CD1c-positive myeloid dendritic cell (primary cell): ENCODE measurements around the gene KCNK10.
A peak's percentile ranks its signal among the peaks of the same experiment; 100 is the strongest.
"Not testable (repeated sequence)": the region's sequence is repeated elsewhere in the genome, so short reads cannot be mapped to it uniquely, and the experiment has no call there.

Experiments used
- DNase-seq: peaks from one replicate; pipeline ENCODE4 v3.0.0-alpha.2; 2016; ENCODE audit errors: extremely low spot score

The KCNK10 gene

DNA sequence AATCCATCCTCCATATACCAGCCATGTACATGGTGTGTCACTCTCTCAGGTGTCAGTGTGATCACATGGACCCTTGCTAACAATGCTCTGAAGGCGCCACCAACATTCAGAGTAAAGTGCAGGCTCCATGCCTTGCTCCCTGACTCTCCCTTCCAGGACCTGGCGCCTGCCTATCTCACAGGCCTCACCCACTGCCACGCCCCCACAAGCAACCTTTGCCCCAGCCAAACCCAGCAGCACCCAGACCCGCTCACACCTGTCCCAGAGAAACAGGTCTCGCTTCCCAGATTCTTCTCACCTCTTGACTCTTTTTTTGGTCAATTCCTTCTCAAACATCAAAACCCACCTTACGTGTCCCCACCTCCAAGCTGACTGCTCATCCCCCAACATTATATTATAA lies 52.3 kb downstream of the KCNK10 start:
- no peak for DNase-seq

DNA sequence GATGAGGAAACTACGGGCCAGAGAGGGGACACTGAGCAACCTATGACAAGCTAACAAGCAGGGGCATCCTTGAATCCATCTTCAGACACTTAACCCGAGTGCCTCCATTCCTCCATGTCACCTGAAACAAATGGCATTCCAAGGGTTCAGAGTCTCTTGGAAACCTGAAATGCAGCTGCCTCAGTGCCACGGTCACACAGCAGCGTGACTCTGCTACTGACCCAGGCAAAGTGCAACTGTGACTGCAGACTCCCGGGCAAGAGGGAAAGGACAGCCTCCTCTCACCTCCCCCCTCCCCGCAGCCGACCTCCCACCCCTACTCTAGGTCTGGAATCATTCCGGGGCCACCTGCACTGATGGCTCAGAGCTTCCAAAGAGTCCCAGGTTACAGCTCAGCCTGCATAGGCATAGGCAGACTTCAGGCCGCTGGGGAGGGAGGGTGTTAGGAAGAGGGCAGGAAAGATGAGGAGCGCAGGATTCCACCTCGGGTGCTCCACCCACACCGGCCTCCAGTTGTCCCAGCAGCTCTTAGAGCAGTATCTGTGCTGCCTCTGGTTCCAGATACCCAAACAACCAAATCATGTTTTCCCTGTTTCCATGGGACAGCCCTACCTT lies 53.2 kb downstream of the KCNK10 start:
- no peak for DNase-seq

DNA sequence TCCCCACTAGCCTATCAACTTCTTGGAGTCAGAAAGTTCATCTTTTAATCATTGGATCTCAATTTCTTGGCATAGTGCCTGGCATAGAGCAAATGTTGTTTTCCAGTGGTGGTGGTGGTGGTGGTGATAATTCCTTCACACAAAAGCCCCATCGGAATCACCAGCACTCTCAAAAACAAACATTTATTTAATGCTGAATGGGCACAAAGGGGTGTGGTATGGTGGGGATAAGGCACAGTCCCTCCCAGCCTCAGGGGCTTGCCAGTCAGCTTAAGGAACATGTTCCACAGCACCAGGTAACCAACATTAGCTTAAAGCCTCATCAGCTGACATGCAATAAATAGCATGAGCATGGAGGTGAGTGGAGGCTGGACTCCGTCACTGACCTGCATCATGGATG lies 56.6 kb downstream of the KCNK10 start:
- DNase-seq, result no peak

DNA sequence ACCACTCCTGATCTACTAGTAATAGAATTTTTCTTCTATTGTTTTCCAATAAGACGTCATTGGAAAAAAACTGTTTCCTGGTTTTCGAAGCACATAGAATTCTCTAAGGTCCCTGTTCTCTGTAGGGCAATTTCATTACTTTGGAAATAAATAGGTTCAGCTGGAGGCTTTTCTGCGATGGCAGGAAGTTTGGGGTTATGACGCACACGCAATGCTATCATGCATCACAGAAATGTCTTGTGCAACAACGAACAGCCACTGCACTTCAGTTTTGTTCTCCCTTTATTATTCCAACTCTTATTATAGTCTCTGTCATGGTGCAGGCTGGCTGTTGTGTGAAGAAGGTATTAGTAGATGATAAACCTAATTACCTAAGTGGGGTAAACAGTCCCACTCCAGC lies 59.0 kb downstream of the KCNK10 start:
- no peak for DNase-seq

DNA sequence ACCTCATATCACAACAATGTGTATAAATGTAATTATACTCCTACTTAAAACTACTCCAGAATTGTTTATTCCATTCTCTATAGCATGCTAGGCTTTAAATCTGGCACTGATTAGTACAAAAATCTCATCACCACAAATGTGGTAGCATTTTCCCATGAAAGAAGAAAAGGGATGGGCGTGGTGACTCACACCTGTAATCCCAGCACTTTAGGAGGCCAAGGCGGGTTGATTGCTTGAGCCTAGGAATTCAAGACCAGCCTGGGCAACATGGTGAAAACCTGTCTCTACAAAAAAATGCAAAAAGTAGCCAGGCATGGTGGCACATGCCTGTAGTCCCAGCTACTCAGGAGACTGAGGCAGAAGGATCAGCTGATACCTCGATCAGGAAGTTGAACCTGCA lies 61.8 kb downstream of the KCNK10 start:
- not testable (repeated sequence) for DNase-seq

DNA sequence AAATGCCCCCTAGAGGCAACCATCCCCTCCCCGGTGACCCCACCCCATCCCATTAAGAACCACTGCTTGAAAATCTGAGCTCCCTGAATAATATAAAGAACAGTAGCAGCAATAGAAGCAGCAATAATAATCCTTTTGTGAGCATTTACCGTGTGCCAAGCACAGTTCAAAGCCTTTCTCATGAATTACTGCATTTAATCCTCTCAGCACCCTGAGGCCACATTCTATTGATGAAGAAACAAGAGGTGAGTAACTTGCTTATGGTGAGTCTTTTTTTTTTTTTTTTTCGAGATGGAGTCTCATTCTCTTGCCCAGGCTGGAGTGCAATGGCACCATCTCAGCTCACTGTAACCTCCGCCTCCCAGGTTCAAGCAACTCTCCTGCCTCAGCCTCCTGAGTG lies 65.0 kb downstream of the KCNK10 start:
- no peak for DNase-seq

DNA sequence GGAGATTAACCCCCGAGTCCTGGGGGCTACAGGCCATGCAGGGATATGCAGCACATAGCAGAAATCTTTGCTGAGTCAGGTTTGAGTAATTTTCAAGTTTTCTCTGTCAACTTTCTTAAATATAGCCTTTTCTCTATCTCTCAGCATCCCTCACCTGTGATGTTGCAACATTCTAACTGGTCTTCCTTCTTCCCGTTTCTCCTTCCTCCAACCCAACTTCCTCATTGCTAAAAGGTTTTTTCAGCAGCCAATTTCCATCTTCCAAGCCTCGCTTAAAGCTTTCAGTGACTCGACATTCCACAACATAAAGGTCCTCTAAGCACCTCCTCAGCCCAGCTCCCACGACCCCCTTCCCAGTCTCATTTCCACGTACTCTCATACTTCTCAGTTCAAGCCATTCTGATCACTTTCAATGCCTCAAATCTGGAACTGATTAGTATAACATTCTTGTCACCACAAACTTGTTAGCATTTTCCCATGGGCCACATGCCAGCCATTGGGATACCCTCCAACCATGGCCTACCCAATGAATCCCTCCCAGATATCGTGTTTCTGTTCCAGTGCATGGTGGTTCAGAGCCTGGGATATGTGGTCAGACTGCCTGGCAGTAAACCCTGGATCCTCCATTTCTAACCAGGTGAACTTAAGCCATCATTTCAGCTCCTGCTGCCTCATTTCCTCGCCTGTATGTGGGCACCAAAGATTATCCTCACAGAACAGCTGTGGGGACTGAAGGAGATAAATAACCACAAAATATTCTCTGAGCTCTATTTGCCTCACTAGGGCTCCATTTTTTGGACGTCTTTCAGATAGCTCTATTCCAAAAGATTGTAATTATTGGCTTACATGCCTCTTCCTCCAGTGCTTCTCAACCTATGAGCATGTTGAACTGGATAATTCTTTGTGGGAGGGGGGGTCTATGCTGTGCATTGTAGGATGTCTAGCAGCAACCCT lies 65.8 kb downstream of the KCNK10 start:
- DNase-seq, result peak; percentile 4

DNA sequence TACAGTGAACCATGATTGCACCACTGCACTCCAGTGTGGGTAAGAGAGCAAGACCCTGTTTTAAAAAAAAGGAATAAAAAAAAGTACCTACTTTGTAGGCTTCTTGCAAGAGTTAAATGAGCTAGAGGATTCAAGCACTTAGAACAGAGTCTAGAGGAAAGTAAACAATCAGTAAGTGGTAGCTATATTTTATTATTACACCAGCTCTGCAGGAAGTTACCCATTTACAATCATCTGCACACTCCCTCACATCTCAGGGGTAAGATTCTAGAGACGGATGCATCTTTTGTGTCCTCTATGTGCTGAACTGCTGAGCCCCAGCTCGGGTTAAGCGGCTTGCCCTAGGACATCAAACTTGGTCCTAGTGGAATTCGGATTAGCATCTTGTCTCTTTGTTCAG lies 67.3 kb downstream of the KCNK10 start:
- DNase-seq, result no peak

DNA sequence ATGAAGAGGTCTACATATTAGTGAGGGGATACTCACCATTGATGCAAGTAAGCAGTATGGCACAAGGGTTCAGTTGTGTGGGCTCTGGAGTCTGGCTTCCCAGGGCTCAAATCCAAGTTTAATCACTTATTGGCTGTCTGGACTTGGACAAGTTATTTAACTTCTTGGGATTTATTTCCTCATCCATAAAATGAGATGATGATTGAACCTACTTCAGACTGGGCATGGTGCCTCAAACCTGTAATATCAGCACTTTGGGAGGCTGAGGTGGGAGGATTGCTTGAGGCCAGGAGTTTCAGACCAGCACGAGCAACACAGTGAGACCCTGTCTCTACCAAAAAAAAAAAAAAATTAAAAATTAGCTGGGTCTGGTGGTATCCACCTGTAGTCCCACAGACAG lies 67.9 kb downstream of the KCNK10 start:
- no peak for DNase-seq

DNA sequence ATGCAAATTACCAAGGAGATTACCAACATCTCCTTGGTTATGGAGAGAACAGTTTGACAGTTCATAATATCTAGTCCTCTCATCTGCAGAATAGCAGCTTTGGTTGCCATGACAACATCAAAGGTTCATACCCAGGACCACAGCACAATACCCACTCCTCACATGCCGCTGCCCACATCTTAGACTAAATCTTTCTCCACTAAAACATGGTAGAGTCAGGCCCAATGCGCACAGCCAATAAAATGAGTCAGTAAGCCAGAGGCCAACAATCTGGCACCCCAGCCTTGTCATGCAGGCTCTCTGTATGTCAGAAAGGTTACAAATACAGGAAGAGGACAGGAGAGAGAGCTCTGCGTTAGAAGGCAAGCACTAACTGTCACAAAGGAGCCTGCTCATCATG lies 70.6 kb downstream of the KCNK10 start:
- DNase-seq, result no peak

DNA sequence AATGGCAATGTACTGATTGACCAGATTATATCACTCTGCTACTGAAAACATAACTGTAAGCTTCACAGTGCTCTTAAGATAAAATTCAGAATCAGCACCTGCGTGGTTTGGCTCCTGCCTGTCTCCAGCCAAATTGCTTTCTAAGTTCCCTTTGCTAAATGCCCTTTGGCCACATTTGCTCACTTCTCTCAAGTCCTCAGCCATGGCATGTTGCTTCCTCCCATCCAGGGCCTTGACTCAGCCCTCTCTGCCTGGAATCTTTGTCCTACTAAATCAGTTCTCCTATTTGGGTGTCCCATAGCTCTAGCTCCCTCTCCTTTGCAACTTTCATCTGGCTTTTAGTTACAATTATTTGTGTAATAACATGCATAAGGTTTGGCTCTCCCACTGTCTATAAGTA lies 71.4 kb downstream of the KCNK10 start:
- DNase-seq, result no peak

DNA sequence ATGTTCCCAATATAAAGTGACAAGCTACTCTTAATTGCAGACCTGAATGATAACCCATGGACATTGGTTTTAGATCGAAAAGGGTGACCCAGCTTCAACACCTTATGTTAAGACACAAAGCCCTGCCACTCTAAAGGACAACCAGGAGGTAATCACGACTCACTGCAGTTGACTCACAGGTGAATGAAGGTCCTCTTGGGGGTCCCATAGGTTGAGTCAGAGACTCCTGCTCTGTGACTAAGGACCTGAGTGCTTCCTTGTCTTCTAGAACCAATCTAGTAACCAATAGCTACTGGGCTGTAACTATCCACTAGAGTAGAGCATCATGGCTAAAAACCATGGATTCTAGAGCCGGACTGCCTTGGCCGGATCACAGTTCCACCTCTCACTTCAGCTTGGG lies 73.8 kb downstream of the KCNK10 start:
- DNase-seq, result no peak

DNA sequence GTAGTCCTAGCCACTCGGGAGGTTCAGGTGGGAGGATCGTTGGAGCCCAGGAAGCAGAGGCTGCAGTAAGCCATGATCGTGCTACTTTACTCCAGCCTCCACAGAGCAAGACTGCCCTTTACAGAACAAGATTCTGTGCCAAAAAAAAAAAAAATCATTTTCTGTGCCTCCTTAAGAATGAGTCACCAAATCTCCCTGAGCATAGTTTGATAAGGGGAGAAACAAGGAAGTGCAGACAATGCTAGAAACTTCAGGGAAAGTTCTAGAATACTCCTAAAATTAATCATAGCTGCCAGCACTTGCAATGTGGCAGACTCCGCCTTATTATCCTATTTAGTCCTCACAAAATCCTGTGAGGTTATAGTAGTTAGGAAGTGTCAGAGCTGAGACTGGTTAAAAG lies 74.5 kb downstream of the KCNK10 start:
- peak; percentile 10 for DNase-seq

DNA sequence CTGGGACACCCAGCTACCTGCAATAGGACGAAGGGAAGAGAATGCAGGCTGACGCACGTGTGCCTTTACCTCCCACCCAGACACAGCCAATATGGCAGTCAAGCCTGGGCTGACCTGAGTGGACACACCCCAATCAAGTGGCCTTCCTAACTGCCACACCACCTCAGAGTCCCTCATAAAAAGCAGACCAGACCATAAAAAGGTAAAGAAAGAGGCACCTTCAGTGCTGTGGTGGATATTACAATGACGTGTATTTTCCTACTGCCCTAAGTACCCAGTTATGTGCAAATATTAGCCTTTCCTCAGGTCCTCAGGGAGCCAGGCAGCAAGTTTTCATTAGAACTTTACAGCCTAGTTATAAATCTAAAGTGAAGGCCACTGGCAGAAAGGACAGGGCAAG lies 75.8 kb downstream of the KCNK10 start:
- no peak for DNase-seq

DNA sequence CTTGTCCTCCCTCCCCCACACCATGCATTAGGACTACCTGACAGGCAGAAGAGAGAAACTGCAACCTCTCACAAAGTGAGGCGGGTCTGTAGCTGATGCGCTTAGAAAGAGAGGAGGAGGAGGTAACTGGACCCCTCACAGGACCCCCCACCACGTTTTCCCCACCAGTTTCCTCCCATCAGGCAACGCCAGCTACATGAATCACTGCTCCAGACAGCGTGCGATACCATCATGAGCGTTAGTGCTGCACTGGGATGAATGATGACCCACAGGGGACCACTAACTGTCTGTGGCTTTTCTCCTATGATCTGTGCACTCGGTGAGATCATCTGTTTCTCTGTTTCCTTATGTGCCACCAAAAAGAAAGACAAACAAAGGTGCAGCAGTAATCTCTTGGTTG lies 77.7 kb downstream of the KCNK10 start:
- DNase-seq, result no peak

DNA sequence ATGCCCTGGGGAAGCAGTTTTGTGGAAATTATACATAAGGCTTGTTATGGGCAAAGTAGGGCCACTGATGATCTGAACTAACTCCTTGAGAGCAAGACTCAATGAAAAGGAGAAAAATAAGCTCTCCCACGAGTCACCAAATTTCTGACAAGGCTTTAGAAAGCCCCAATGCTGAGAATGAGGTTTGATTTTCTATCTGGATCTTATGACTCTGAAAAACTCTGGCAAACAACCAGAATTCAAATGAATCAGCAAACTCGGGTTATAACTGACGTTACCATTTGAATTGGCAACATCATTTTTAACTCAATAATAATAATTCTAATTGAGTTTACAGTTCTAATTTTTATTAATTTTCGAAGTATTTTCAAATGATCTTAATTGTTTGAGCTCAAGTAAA lies 79.1 kb downstream of the KCNK10 start:
- DNase-seq, result no peak

DNA sequence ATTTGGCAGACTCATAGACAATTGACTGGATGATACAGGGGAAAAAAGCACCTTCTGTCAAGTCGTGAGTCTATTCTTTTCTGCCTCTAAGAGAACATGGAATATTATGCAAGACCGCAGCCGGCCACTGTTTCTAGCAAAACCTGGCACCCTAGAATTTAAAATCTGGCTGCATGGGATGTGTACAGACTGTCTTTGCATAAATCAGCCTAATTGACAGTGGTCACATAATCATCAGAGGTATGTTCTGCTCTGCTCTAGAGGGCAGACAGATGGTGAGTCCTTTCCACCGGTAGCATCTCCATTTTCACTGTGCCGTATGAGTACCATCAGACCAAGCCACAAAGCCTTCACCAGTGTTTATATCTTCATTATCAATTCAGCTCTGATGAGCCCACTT lies 80.6 kb downstream of the KCNK10 start:
- DNase-seq, result no peak

DNA sequence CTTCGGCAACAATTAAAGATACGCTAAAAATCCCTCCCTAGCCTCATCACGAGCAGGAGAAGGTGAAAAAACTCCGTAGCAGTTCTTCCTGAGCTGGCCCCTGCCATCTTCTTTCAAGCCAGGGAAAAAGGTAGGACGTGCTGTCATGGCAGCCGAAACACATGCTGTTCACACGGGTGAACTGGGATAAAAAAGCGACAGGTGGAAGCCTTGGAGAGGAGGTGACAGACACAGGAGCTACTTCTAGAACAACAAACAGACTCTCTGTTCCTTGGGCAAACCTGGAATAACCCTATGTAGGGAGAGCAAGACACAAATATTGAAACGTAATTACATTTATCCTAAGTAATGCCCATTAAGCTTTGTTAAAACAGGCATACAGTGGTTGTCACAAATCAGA lies 81.3 kb downstream of the KCNK10 start:
- no peak for DNase-seq

DNA sequence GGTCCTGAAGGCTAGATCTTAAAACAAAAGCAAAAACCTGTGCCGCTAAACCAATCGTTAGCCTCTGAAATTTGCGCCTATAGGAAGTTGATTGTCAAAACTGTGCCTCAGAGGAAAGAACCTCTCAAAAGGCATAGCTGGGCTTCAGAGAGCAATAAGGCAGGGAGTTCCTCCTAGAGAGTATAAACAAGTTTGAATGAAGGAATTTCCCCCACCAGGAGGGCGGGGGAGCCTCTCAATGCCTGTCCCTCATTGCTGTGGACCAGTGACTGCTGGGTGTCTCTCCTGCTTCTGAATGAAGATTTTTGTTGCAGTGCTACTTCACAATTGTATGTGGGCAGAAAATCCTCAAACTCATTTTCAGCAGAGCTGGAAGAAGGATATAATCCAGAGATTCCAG lies 88.6 kb downstream of the KCNK10 start:
- DNase-seq, result no peak

DNA sequence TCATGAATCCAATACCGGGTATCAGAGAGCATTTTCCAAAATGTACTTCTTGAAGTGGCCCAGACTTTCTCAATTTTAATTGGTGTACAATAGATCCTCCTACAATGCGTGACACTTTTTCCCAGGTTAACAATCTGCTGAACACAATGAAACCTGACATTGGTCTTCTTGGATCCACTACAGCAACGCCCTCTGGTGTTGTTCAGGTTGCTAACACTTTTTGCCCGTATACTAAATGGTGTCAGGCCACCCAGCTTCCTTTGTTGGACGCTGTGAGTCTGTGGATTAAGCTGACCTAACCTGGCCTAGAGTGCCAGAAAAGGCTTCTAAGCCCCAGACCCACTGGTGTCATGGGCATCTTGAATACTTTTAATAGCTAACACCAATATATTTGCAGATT lies 89.2 kb downstream of the KCNK10 start:
- no peak for DNase-seq

DNA sequence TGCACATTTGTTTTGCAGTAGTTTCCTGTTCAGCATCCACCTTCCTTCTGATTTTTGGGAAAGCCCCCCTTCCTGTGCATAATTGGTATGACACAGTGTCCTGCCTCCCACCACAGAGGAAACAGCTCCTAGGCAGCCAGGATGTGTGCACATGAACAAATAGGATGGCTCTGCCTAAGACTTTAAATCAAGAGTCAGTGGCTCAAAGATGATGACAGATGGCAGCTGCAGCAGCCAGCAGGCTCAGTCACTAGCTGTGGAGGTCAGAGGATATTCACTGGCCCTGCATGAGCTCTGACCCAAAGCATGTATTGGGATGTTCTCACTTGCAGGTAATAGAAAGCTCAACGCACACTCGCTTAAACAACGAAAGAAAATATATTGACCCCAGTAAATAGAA lies 90.3 kb downstream of the KCNK10 start:
- DNase-seq, result no peak

DNA sequence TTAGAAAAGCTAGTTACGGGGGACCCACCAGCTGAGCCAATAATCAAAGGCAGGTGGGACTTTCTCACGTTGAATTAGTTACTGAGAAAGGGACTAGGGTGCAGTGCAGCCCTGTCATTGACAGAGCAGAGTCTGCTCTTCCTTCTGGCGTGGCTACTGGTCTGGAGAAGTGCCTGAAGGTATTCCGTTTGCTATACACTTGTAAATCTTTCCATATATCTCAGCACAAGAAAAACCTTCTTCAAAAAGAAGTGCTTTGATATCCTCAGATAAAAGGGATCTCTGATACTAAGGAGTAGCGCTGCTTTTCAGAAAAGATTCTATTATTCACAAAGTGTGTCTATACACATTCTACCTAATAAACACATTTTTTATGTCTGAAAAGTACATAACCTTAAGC lies 91.5 kb downstream of the KCNK10 start:
- no peak for DNase-seq

DNA sequence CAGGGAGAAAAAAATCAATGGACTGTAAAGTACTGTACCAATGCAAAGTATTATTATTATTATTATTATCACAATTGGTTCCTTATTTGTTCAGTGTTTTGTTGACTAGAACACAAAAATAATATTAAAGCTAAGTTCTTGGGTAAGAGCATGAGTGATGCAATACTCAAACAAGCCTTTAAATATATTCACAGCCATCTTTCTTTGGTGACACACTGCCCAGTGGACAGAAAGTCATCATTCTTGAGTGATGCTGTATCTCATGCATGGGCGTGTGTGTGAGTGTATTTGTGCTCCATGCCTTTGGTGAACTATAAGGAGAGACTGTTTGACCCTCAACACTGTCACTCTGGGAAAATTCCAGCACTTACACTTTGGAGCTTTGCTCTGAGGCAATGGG lies 93.6 kb downstream of the KCNK10 start:
- no peak for DNase-seq
